HepG2 (cell line): Measurements from ENCODE around the gene CCDC91. TPM values are rescaled to one million over a fixed set of nuclear protein-coding genes. Genes with fewer than 3 reads are reported as not detected.
"Not testable (repeated sequence)": the region's sequence is repeated elsewhere in the genome, so short reads cannot be mapped to it uniquely, and the experiment has no call there.

Source experiments
- ATAC-seq: fragments of 200-7000 bp; cut with Tn5 transposase; 3 replicates; pipeline ENCODE4 v1.9.1; 2020; ENCODE audit warnings: mild to moderate bottlenecking, moderate library complexity
- BruUV-seq: library from RNA; stranded (reverse); fragments of 400-500 nt; replicated peaks from 2 replicates; lab custom pipeline; 2021; lab: Mats Ljungman, UMichigan
- CTCF ChIA-PET: fragments of 300-600 bp; formaldehyde crosslinking; extraction: SDS; loops from one replicate; lab custom pipeline; 2021; ENCODE audit warnings: low total read pairs, inconsistent platforms, low intra/inter-chr PET ratio; lab: Yijun Ruan, JAX
- POLR2A ChIA-PET: fragments of 350-600 bp; sonication (Branson Sonifier 250); formaldehyde crosslinking; loops from one replicate; lab custom pipeline; 2020; ENCODE audit warnings: antibody characterized with exemption, inconsistent platforms; lab: Yijun Ruan, JAX
- DNase-seq: peaks from one replicate; pipeline ENCODE4 v3.0.0-alpha.2; 2015; ENCODE audit warnings: low spot score
- FAIRE-seq: peaks from 3 replicates; lab custom pipeline; 2011; peaks lifted over from hg19 to GRCh38; lab: Jason Lieb, UNC
- H2AFZ ChIP-seq: one replicate; pipeline ENCODE4 v1.6.1; 2011; ENCODE audit warnings: low read length, inconsistent platforms
- H3K27ac ChIP-seq: fragments of 300-600 bp; 3 replicates; pipeline ENCODE4 v1.8.0; 2011; ENCODE audit warnings: mixed run types, mild to moderate bottlenecking, mixed read lengths, low read length, inconsistent platforms; ENCODE audit not compliant: insufficient read depth; ENCODE audit errors: extremely low read length
- H3K27me3 ChIP-seq, 2 experiments: fragments of 200-600 bp in 1 of 2; 2 replicates in 1 of 2; 3 replicates in 1 of 2; pipeline versions ENCODE4 v1.6.0 to v1.8.0; 2011; ENCODE audit warnings: low read length in 2 of 2, mild to moderate bottlenecking in 2 of 2, moderate library complexity in 2 of 2, inconsistent platforms in 1 of 2; ENCODE audit not compliant: insufficient read depth in 2 of 2, control insufficient read depth in 1 of 2
- H3K36me3 ChIP-seq, 2 experiments: fragments of 200-600 bp in 1 of 2; replicated peaks in 1 of 2; 2 replicates in 1 of 2; 3 replicates in 1 of 2; pipeline versions ENCODE4 v1.5.1 to v1.8.0; 2011; ENCODE audit warnings: low read length in 2 of 2, inconsistent platforms in 1 of 2; ENCODE audit not compliant: insufficient read depth in 2 of 2, control insufficient read depth in 1 of 2
- H3K4me1 ChIP-seq: 2 replicates; pipeline ENCODE4 v1.5.1; 2012; ENCODE audit warnings: low read length, inconsistent platforms; ENCODE audit not compliant: insufficient read depth
- H3K4me2 ChIP-seq: 2 replicates; pipeline ENCODE4 v1.6.0; 2011; ENCODE audit warnings: low read depth, low read length, inconsistent platforms
- H3K4me3 ChIP-seq, 3 experiments: fragments of 200-600 bp in 1 of 3; sonication (generic), shearing (Covaris generic) in 1 of 3; replicated peaks in 1 of 3; 2 replicates each; pipeline ENCODE4 v1.5.1; 2011 to 2016; ENCODE audit warnings: low read length in 3 of 3, inconsistent platforms in 2 of 3, low read depth in 2 of 3, mild to moderate bottlenecking in 2 of 3, control low read depth in 1 of 3, mixed read lengths in 1 of 3; ENCODE audit not compliant: insufficient read depth in 1 of 3
- H3K79me2 ChIP-seq: one replicate; pipeline ENCODE4 v1.6.1; 2011; ENCODE audit warnings: low read length, inconsistent platforms; ENCODE audit not compliant: insufficient read depth
- H3K9ac ChIP-seq: 2 replicates; pipeline ENCODE4 v1.6.0; 2011; ENCODE audit warnings: mild to moderate bottlenecking, low read depth, low read length, inconsistent platforms; ENCODE audit not compliant: insufficient read depth
- H3K9me3 ChIP-seq: 2 replicates; pipeline ENCODE4 v1.5.1; 2012; ENCODE audit warnings: mild to moderate bottlenecking, low read length
- H4K20me1 ChIP-seq: 2 replicates; pipeline ENCODE4 v1.6.0; 2011; ENCODE audit warnings: inconsistent platforms, mild to moderate bottlenecking, low read length, moderate library complexity; ENCODE audit not compliant: insufficient read depth
- IKZF1 ChIP-seq: fragments of 450-650 bp; IDR thresholded peaks from 2 replicates; pipeline ENCODE4 v1.7.1; 2016
- TCF7 ChIP-seq: sonication (generic); IDR thresholded peaks from 2 replicates; pipeline ENCODE4 v1.6.1; 2016; ENCODE audit warnings: antibody characterized with exemption, low read depth
- ZNF343 ChIP-seq: sonication (generic); formaldehyde crosslinking; IDR thresholded peaks from 2 replicates; pipeline ENCODE4 v1.4.0; 2020; ENCODE audit warnings: mild to moderate bottlenecking, missing genetic modification reagents
- WGBS: methylation state at CpG from one replicate; pipeline ENCODE4 v1.1.6; 2017; ENCODE audit warnings: low lambda C conversion rate; 5-methylcytosine and 5-hydroxymethylcytosine counted together
- in situ Hi-C: cut with HindIII; loops from 2 replicates; pipeline ENCODE4 v1.10.0; 2017; ENCODE audit warnings: low pct_unique_long_range_greater_than_20kb; ENCODE audit not compliant: extremely low pct_ligation_motif_present
- intact Hi-C: fragments of 100-400 bp; cut with micrococcal nuclease; formaldehyde crosslinking; loops from one replicate; pipeline ENCODE4 v1.10.0; 2022; ENCODE audit not compliant: unreplicated experiment
- polyA plus RNA-seq, 8 experiments: library from polyadenylated mRNA; depleted of rRNA in 3 of 8; stranded (reverse) in 7 of 8; unstranded in 1 of 8; fragments of >200 nt; fragmentation: Illumina TruSeq in 4 of 8; extraction: Trizol in 4 of 8; gene quantifications; 2 replicates each; pipeline versions ENCODE4 v1.2.1 to v1.2.3, GENCODE V29; 2011 to 2016; ENCODE audit warnings: low read depth in 4 of 8, missing spikeins in 1 of 8, mixed read lengths in 1 of 8; ENCODE audit not compliant: insufficient read depth in 1 of 8
- total RNA-seq, 5 experiments: library from RNA; depleted of rRNA; stranded (reverse); fragments of >200 nt; fragmentation: Illumina TruSeq; extraction: Trizol; gene quantifications; 2 replicates each; pipeline ENCODE4 v1.2.3, GENCODE V29; 2016; ENCODE audit warnings: low read depth in 1 of 5

Gene CCDC91
- total and polyA plus RNA-seq, 2 of the 13 experiments (the other 11 are each of a cell fraction or from before 2014, with no cell fraction given): 9.8 to 15.8 TPM

GRCh38 chr12:28329727-28330126, 139.5 kb downstream of the CCDC91 start:
- H2AFZ ChIP-seq, DNase-seq, BruUV-seq, intact Hi-C loops, H3K9me3 ChIP-seq, FAIRE-seq, H3K27ac ChIP-seq, CTCF ChIA-PET, H3K4me1 ChIP-seq, H3K27me3 ChIP-seq, H3K79me2 ChIP-seq, ATAC-seq, in situ Hi-C loops, H3K4me3 ChIP-seq, H3K9ac ChIP-seq, H3K36me3 ChIP-seq, H4K20me1 ChIP-seq, POLR2A ChIA-PET, H3K4me2 ChIP-seq: not testable (repeated sequence)
- 100% methylated on average over 2 of the region's 2 CpGs for WGBS

GRCh38 chr12:28330232-28330631, 140.0 kb downstream of the CCDC91 start:
- ATAC-seq, H4K20me1 ChIP-seq, H3K4me1 ChIP-seq, H3K79me2 ChIP-seq, H3K27me3 ChIP-seq, BruUV-seq, H3K9ac ChIP-seq, H3K4me3 ChIP-seq, POLR2A ChIA-PET, H3K4me2 ChIP-seq, DNase-seq, intact Hi-C loops, CTCF ChIA-PET, H3K36me3 ChIP-seq, FAIRE-seq, H3K9me3 ChIP-seq, H3K27ac ChIP-seq, H2AFZ ChIP-seq, in situ Hi-C loops: not testable (repeated sequence)
- 82% methylated on average over 3 of the region's 3 CpGs for WGBS

- H3K9ac ChIP-seq: no peak overlapping the region
- H3K9me3 ChIP-seq: no peaks in the 10 kb centered on the region
- H2AFZ ChIP-seq: no peak overlapping the region
- FAIRE-seq (no peak), ATAC-seq (no peak), DNase-seq (no peak)
- no peak overlapping the region for H3K4me3 ChIP-seq
- no peaks in the 10 kb centered on the region for H3K27me3 ChIP-seq
- BruUV-seq: no TSS peak
- ChIA-PET POLR2A (no interaction called here), CTCF (no interaction called here)
- H4K20me1 ChIP-seq: no peaks in the 10 kb centered on the region
- no peaks in the 10 kb centered on the region for H3K79me2 ChIP-seq
- no peak overlapping the region for H3K4me2 ChIP-seq
- intact Hi-C loops: no loop called here
- in situ Hi-C loops: no loop called here
- no peaks in the 10 kb centered on the region for H3K4me1 ChIP-seq
- H3K36me3 ChIP-seq: no peaks in the 10 kb centered on the region
- WGBS: 72% methylated on average over 3 of the region's 3 CpGs
- TF ChIP-seq TCF7 (no peak), ZNF343 (CRISPR knock-in tag) (no peak), IKZF1 (no peak)
- H3K27ac ChIP-seq: no peak overlapping the region
Measured at GRCh38 chr12:28331130-28331529, 140.9 kb downstream of the CCDC91 start.
